T-helper 1 cell treated with Interleukin-12 subunit alpha and Interleukin-12 subunit beta and Interleukin-4 antibody, amounts not matched to agents 30 ng/mL and 1 ng/mL, for 36 hours (primary cell): ENCODE measurements around the gene DNAI2. TPM values are rescaled to one million over a fixed set of nuclear protein-coding genes. Genes with fewer than 3 reads are reported as not detected.

Experiments used
- intact Hi-C: fragments of 100-400 bp; cut with micrococcal nuclease; formaldehyde crosslinking; loops from one replicate; pipeline ENCODE4 v1.15.1; 2024
- total RNA-seq: library from RNA; stranded (reverse); gene quantifications from 2 replicates; pipeline ENCODE4 v1.2.3, GENCODE V29; 2022

DNAI2 gene
- total RNA-seq, 1 donor from 2014 or later = 0.69 TPM

- intact Hi-C loops = no loop called here
These were observed 85.9 kb downstream of the DNAI2 start for GRCh38 chr17:74359916-74360315.

GRCh38 chr17:74360899-74361229, 86.8 kb downstream of the DNAI2 start:
- intact Hi-C loops = no loop called here

GRCh38 chr17:74361230-74362068, 87.4 kb downstream of the DNAI2 start, which contains the start of gene BTBD17:
Gene BTBD17 (minus strand): TSS chr17:74361868. CDS start chr17:74361819, 49 bp downstream.
- intact Hi-C loops = no loop called here

- intact Hi-C loops = no loop called here
These were observed 88.0 kb downstream of the DNAI2 start for GRCh38 chr17:74362069-74362405.

DNA sequence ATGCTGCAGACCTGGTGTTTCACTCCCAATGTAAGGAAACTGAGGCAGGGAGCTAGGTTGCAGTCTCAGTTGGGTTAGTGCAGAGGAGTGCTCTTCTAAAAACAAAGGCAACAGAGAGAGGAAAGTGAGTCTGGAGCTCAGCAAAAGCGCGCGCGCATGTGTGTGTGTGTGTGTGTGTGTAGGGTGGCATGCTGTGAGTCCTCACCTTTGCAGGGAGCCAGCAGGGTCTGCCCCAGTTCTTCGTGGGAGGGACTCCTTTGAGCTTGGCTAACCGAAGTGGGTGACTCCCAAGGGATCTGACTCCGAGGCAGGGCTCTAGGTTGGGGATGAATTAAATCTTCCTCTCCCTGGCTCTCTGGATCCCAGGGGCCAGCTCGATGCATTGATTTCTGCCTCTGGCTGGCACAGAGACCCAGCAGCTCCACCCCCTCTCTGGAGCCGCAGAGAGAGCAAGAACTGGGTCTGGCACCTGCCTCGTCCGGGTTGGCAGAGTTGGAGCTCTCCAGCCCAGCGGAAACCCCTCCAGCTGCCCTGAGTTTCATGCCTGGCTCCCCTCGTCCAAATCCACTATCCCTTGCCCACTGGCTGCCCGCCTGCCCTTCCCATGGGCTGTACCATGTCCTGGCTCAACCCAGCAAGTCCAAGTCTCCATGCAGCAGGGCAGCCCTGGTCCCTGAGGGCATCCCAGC, 88.9 kb downstream of the DNAI2 start:
- intact Hi-C loops = no loop called here

Other genes with a start within 250 kb of the DNAI2 start
- 879 and 889 TPM in 2 replicates for gene RPL38, start 70.6 kb upstream of the DNAI2 start, total RNA-seq
- gene TTYH2, start 60.7 kb upstream of the DNAI2 start, total RNA-seq = 9.2 and 11.0 TPM in 2 replicates
- gene KIF19, start 52.0 kb downstream of the DNAI2 start, total RNA-seq = 0.22 and 0.27 TPM in 2 replicates
- gene BTBD17, start 87.6 kb downstream of the DNAI2 start, total RNA-seq = not detected in 2 replicates
- gene GPR142, start 93.3 kb downstream of the DNAI2 start, total RNA-seq = not detected in 2 replicates
- gene GPRC5C, start 157.9 kb downstream of the DNAI2 start, total RNA-seq = 0.20 and 0.37 TPM in 2 replicates
- gene CD300A, start 192.4 kb downstream of the DNAI2 start, total RNA-seq = 49.6 and 50.3 TPM in 2 replicates